Vagina (tissue), 2 donors: ENCODE results near the gene KLF1.

Source experiments
- CTCF ChIP-seq, 3 experiments: fragments of 450-650 bp in 2 of 3; fragments of 200-600 bp in 1 of 3; sonication (generic) in 1 of 3; IDR thresholded peaks; one replicate each; pipeline ENCODE4 v1.5.1; 2017 to 2019; ENCODE audit warnings: antibody characterized with exemption in 3 of 3, mild to moderate bottlenecking in 2 of 3, moderate library complexity in 2 of 3
- POLR2A ChIP-seq, 2 donors: fragments of 450-650 bp; IDR thresholded peaks; one replicate each; pipeline ENCODE4 v1.6.1; 2017; ENCODE audit warnings: antibody characterized with exemption in 2 of 2, mild to moderate bottlenecking in 2 of 2, moderate library complexity in 2 of 2

- TF ChIP-seq POLR2A (IDR thresholded peaks at IDR 0.05) (no peak), CTCF (IDR thresholded peaks at IDR 0.05) (no peak)
Observed at GRCh38 chr19:12836529-12836863, 50.5 kb downstream of the KLF1 start.
